Measurements from ENCODE around the gene FHDC1. TPM values are rescaled to one million over a fixed set of nuclear protein-coding genes. Genes with fewer than 3 reads are reported as not detected.

FHDC1 gene
- total and polyA plus RNA-seq, 8 donors, result 2.9 to 13.4 (median 5.5) TPM

DNA sequence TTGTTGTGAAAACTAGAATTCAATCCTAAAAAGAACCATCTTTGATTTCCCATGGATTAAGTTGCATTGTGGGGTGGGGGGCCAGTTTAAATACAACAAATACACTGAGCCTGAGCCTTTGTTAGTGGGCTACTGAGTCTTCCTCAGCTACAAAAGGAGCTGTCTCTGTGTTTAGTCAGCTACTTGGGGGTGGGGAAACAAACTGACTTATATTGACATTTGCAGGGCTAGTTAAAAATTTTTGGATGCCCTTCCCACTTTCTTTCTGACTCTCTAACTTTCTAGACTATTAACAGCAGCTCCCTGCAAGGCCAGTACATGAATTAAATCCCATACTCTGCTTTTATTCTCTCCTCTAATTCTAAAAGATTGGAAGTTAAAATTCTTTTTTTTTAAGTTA lies 32.5 kb upstream of the FHDC1 start:
- DNase-seq, result no peak

DNA sequence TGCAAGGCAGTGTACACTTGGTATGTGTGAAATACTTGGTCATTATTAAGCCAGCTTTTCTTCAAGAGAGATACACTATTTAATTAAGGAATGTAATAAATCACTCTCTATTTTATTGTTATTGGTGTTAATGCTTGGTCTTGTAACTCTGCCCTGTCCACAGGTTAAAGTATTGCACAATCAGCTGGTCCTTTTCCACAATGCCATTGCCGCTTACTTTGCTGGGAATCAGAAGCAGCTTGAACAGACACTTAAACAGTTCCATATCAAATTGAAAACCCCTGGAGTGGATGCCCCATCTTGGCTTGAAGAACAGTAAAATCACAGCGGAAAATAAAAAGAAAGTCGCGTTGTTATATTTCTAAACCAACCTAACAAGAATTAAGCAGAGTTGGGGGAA lies 26.2 kb upstream of the FHDC1 start:
- Histone ChIP-seq H3K27me3 (no peaks in the 10 kb centered on the region), H3K4me1 (no peaks in the 10 kb centered on the region), H3K9me3 (no peaks in the 10 kb centered on the region), H3K27ac (no peak overlapping the region), H3K36me3 (peaks cover 0 to 20% (median 7%) of the 10 kb centered on the region in 4 donors), H3K4me3 (no peak overlapping the region)
- WGBS, 5 donors, result 82 to 94% (median 92%) methylated on average over 4 of the region's 4 CpGs
- TF ChIP-seq POLR2A (IDR thresholded peaks at IDR 0.05) (no peak), POLR2AphosphoS5 (IDR thresholded peaks at IDR 0.05) (no peak), EP300 (IDR thresholded peaks at IDR 0.05) (no peak)
- TF ChIP-seq, protein P1, sequence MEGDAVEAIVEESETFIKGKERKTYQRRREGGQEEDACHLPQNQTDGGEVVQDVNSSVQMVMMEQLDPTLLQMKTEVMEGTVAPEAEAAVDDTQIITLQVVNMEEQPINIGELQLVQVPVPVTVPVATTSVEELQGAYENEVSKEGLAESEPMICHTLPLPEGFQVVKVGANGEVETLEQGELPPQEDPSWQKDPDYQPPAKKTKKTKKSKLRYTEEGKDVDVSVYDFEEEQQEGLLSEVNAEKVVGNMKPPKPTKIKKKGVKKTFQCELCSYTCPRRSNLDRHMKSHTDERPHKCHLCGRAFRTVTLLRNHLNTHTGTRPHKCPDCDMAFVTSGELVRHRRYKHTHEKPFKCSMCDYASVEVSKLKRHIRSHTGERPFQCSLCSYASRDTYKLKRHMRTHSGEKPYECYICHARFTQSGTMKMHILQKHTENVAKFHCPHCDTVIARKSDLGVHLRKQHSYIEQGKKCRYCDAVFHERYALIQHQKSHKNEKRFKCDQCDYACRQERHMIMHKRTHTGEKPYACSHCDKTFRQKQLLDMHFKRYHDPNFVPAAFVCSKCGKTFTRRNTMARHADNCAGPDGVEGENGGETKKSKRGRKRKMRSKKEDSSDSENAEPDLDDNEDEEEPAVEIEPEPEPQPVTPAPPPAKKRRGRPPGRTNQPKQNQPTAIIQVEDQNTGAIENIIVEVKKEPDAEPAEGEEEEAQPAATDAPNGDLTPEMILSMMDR (IDR thresholded peaks at IDR 0.05), result no peak
- intact Hi-C loops (cut with DNase I; ENCODE audit: low total_unique reads), result no loop called here
- no peak for DNase-seq

More for the DNA sequence above, 32.5 kb upstream of the FHDC1 start:
- H3K27ac ChIP-seq, result no peak overlapping the region
- TF ChIP-seq POLR2AphosphoS5 (IDR thresholded peaks at IDR 0.05) (no peak), POLR2A (IDR thresholded peaks at IDR 0.05) (no peak), EP300 (IDR thresholded peaks at IDR 0.05) (no peak)
- TF ChIP-seq, protein P1 (IDR thresholded peaks at IDR 0.05), result no peak
- H3K4me1 ChIP-seq, result no peaks in the 10 kb centered on the region
- peaks cover 0 to 20% (median 7%) of the 10 kb centered on the region in 4 donors for H3K36me3 ChIP-seq
- intact Hi-C loops (cut with DNase I; ENCODE audit: low total_unique reads), result no loop called here
- H3K27me3 ChIP-seq, result no peaks in the 10 kb centered on the region
- H3K9me3 ChIP-seq, result no peaks in the 10 kb centered on the region
- no peak overlapping the region for H3K4me3 ChIP-seq

DNA sequence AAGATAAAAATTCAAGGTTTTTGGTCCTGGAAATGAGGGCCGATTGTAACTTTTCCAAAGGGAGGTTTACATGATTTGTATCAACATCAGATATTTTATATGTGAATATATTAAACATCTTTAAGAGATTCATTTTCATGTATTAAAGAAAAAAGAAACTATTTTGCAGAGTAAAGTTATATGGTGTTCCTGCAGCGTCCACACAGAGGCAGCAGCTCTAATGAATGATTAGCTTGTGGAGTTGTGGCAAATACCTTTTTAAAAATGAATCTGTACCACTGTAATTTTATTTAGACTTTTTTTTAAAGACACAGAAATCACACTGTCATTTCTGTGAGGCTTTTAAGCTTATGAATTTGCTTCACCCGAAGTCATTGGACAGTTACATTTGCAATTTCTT lies 25.6 kb upstream of the FHDC1 start:
- Histone ChIP-seq H3K27me3 (no peaks in the 10 kb centered on the region), H3K4me3 (no peak overlapping the region), H3K27ac (no peak overlapping the region), H3K4me1 (no peaks in the 10 kb centered on the region), H3K36me3 (peaks cover 0 to 20% (median 7%) of the 10 kb centered on the region in 4 donors), H3K9me3 (no peaks in the 10 kb centered on the region)
- intact Hi-C loops (cut with DNase I; ENCODE audit: low total_unique reads), result no loop called here
- no peak for DNase-seq
- TF ChIP-seq POLR2A (IDR thresholded peaks at IDR 0.05) (no peak), POLR2AphosphoS5 (IDR thresholded peaks at IDR 0.05) (no peak), EP300 (IDR thresholded peaks at IDR 0.05) (no peak)
- TF ChIP-seq, protein P1 (IDR thresholded peaks at IDR 0.05), result no peak
- WGBS, 5 donors, result 63 to 96% (median 74%) methylated on average over 3 of the region's 3 CpGs

DNA sequence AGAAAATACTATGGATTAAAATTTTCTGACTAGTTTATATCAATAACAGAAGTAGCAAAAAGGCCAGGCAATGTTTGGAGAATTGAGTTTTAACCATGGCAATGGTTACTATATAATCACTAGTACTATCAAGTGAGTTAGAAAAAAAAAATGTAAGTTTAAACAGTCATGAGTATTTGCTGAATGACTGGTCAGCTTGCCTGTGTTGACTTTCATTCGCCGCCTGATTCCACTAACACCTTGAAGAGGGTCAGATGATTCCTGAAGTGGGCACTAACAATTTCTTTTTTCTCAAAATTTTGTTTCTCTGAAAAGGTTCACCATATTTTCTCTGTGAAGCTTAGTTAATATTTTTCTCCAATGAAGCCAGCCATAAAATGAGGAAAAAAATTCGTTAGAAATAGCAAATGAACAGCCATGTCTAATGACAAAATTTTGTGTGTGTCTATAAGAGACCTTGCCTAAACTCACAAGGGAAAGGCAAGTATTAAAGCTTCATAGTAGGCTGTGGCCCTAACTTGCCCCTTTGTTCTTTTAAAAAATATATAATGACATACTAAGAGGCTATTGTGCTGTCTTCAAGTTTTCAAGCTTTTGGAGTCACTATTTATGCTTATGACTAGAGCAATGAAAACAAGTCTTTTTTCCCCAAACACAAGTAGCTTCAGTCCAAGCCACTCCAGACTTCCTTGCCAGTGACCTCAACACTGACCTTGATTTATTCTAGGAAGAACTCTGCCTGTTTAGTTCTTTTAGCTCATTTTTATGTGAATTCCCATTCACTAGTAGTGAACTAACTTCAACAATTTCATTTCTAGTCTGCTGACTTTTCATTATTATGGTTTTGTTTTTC lies 18.4 kb upstream of the FHDC1 start:
- peaks cover 0 to 5% (median 0%) of the 10 kb centered on the region in 4 donors for H3K4me1 ChIP-seq
- H3K9me3 ChIP-seq, result peaks cover 0 to 20% (median 0%) of the 10 kb centered on the region in 4 donors
- no peak overlapping the region for H3K27ac ChIP-seq
- intact Hi-C loops (cut with DNase I; ENCODE audit: low total_unique reads), result no loop called here
- H3K4me3 ChIP-seq, result no peak overlapping the region
- H3K27me3 ChIP-seq, result no peaks in the 10 kb centered on the region
- H3K36me3 ChIP-seq, result peaks cover 0 to 16% (median 0%) of the 10 kb centered on the region in 4 donors
- WGBS, 5 donors, result 48 to 66% (median 56%) methylated on average over 3 of the region's 3 CpGs
- DNase-seq, result peak in 1 of 2 donors; percentile 60
- TF ChIP-seq POLR2A (IDR thresholded peaks at IDR 0.05), result no peak
- no peak for TF ChIP-seq EP300 (IDR thresholded peaks at IDR 0.05)
- TF ChIP-seq, protein P1 (IDR thresholded peaks at IDR 0.05), result no peak
- no peak for TF ChIP-seq POLR2AphosphoS5 (IDR thresholded peaks at IDR 0.05)
